ENCODE data around the gene EHMT1.
"Not testable (repeated sequence)": the region's sequence is repeated elsewhere in the genome, so short reads cannot be mapped to it uniquely, and the experiment has no call there.

EHMT1 gene

DNA sequence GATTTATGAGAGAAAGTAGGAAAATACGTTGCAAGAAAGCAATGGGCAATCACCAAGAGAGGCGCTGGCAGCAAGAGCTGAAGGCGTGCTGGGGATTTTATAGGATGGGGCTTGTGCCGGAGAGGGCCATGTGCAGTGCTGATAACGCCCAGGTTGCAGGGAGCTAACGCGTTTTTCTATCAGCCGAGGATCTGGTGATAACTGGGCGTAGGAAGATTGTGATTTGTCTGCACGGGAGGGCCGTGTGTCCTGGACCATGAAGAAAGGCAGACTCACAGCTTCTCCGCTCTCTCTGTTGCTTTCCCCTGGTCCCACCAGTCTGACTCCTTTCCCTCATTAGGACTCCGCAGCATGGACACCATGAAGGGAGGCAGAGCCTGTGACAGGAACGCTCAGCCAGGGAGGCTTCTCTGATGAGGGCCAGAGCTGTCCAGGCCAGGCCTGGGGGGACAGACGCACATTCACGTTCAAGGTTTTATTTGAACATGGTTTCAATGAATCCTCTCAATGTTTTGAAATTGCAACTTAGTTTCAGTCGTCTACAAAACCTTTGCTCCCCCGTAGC lies 246.9 kb downstream of the EHMT1 start:
- DNase-seq (ENCODE audit: low read depth in 2 of 2): no peak

DNA sequence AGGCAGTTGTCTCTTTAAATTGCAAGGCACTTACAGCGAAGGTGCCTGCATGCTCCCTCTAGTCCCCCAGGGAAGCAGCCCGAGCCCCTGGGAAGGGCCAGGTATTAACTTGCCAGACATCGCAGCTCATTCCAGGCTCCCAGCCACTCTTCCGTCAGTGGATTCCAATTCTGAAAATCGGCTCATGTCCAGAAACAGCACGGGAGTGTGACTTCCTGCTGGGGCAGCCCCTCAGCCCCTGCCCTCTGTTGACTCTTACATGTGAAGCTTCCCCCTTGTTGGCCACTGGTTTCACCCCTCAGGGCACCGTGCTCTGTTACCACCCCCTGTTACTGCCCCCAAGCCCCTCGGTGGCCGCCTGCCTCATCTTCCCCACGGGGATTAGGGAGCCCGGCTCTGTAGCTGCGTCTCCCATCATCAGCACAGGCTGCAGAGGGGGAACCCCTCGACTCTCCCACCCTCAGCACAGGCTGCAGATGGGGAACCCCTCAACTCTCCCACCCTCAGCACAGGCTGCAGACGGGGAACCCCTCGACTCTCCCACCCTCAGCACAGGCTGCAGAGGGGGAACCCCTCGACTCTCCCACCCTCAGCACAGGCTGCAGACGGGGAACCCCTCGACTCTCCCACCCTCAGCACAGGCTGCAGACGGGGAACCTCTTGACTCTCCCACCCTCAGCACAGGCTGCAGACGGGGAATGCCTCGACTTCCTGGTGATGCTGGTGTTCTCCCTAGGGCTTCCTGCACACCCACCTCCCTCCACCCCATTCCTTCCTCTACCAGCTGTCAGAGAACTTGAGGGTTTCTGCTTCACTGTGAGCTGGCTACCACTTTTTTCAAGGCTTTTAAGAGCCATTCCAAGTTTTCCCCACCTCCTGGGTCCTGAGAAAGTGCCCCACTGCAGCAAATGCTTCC lies 247.7 kb downstream of the EHMT1 start:
- DNase-seq (ENCODE audit: low read depth in 2 of 2): no peak

DNA sequence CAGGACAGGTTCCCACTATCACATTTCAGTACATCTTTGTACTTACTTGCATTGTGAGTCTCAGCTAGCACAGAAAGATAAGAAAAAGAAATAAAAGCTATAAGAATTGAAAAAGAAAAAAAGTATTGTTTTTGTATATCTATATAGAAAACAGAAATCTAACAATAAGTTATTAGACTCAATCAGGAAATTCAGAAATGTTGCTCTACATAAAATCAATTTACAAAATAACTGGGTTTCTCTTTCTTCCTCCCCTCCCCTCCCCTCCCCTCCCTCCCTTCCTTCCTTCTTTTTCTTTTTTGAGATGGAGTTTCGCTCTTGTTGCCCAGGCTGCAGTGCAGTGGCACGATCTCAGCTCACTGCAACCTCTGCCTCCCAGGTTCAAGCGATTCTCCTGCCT lies 251.6 kb downstream of the EHMT1 start:
- DNase-seq (ENCODE audit: low read depth in 2 of 2): no peak

DNA sequence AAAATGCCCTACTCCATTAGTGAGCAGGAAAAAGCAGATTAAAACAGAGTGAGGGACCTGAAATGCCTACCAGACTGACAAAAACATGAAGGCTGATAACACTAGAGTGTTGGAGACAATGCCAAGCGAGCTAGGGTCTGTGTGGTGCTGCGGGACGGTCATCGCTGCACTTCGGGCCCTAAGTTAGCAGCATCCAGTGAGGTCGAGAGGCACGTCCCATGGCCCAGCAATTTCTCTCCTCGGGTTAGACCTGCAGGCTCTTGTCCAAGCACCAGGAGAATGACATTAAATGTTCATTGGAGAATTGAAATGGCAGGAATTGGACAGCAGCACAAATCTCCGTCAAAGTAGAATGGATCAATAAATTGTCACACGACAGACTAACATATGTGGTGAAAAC lies 253.5 kb downstream of the EHMT1 start:
- DNase-seq (ENCODE audit: low read depth in 2 of 2): no peak

DNA sequence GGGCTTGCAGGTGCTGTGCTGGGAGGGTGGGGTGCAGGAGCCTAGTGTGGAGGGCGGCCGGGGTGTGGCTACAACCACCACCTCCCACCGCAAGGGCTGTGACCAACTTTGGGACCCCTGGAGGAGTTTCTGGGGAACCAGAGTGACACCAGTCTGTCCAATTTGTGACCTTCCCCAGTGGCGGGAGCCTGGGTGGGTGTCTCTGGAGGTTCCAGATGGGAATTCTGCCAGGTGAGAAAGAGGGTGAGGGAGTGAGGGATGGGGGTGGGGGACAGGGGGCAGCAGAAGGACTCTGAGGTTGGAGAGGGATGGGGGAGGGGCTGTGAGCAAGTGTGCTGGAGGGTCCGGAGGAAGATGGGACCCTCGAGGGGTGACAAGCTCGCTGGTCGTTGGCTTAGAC lies 254.6 kb downstream of the EHMT1 start:
- DNase-seq (ENCODE audit: low read depth in 2 of 2): no peak

DNA sequence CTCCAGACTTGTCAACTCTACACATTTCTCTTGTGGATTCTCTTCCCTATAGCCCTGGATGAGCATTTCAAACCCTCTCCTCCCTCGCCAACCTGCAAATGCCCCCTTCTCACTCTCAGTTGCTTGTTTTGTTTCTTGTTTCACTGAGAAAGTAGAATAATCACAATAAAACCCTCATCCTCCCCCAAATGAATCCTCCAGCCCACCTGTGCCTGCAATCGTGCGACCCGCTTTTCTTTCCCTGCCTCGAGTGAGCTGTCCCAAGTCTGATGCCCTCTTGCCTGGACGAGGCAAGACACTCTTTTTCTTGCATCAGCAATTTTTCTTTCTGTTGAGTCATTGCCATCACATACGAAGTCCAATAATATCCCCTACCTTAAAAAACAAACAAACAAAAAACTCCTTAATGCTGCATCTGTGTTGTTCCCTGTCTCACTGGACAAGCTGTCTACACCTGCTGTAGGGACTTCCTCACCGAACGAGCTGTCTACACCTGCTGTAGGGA lies 255.1 kb downstream of the EHMT1 start:
- DNase-seq (ENCODE audit: low read depth in 2 of 2): no peak

DNA sequence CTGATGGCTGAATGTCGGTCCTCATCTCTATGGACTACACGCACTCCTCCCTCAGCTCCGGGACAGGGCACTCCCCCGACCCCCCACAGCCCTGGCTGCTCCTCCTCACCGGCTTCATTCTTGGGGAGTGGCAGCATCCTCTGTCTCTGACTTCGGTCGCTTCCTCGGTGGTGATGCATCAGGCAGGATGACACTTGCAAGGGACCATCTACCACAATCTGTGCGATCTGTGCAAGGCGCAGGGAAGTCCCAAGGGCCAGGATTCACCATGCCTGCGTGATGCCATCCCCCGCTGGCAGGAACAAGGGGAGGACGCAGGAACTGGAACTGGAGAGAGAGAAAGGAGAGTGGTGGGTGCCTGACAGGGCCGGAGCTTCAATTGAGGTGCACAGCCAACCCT lies 256.5 kb downstream of the EHMT1 start:
- DNase-seq (ENCODE audit: low read depth in 2 of 2): no peak

DNA sequence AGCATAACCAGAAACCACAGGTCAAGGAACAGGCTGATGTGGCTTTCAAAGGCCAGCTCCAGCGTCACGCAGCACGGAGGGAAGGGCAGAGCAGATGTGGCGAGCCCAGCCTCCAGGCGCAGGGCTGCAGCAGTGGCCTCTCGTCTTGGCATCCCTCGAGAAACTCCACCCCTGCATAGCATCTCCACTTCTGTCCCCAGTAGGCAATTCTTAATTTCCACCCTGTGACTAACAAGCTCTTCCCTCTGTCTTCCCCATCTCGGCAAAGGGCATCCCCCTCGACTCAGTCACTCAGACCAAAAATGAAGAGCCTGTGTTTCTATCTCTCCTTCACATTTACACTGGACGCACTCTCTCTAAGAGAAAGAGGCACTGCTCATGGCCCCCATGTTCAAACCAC lies 257.0 kb downstream of the EHMT1 start:
- DNase-seq (ENCODE audit: low read depth in 2 of 2): no peak

DNA sequence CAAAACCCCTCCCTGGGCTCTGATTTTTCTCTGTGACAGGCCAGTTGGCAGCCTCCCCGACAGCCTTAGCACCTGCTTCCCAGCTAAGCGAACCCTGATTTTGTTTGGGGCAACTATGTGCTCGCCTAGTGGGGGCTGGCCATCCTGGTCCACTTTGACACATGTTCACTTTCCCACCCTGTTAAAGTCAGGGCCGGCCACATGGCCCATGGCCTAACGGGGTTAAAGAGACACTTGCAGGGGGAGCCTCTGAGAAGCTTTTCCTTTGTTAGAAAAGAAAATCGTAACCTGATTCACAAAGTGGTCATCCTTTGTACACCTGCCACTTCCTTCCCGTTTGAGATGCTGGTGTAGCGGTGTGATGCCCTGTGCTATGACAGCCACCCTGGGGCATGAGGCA lies 257.5 kb downstream of the EHMT1 start:
- DNase-seq (ENCODE audit: low read depth in 2 of 2): no peak

DNA sequence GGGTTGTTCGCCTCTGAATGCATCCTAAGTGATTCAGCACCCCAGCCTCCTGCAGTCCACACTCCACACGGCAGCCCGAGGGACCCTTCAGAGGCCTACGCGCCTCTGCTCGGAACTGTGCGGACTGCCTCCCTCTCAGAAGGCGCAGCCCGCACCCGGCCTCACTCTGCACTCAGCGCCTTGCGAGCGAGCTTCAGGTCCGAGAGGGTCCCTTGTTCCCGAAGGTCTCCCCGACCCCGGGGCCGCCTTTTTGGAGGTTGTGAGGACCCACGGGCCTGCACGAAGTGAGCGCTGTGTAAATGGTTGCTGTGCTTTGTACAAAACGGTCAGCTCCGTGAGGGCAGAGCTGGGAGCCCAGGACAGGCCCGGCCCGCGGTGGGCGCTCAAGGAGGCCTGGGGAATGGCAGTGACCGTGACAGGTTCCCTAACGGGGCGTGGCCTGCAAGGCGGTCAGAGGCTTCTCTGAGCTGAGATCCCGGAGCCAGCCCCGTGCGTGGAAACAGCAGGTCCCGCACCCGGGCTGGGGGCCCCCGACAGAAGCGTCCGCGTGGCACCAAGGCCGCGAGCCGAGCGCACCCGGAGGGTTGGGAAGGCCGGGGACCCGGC lies 258.1 kb downstream of the EHMT1 start:
- no peak for DNase-seq (ENCODE audit: low read depth in 2 of 2)

DNA sequence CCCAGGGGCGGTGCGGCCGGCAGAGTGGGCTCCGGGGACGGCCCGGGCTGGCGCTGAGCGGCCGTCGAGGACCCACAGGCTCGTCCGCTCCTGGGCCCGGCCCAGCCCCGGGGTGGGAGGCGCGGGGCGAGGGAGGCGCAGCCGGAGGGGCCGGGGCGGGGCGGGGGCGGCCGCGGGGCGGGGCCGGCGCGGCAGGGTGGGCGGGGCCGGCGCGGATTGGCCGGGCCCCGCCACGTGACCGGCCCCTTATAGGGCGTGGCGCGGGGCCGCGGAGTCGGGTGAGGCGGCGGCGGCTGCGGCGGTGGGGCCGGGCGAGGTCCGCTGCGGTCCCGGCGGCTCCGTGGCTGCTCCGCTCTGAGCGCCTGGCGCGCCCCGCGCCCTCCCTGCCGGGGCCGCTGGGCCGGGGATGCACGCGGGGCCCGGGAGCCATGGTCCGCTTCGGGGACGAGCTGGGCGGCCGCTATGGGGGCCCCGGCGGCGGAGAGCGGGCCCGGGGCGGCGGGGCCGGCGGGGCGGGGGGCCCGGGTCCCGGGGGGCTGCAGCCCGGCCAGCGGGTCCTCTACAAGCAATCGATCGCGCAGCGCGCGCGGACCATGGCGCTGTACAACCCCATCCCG lies 258.8 kb downstream of the EHMT1 start, which contains the start of gene CACNA1B:
Gene CACNA1B (plus strand): TSS at position 277 of the 617 bp plus-strand sequence. CDS start 152 bp downstream, at position 429.
- DNase-seq (ENCODE audit: low read depth in 2 of 2): not testable (repeated sequence)

DNA sequence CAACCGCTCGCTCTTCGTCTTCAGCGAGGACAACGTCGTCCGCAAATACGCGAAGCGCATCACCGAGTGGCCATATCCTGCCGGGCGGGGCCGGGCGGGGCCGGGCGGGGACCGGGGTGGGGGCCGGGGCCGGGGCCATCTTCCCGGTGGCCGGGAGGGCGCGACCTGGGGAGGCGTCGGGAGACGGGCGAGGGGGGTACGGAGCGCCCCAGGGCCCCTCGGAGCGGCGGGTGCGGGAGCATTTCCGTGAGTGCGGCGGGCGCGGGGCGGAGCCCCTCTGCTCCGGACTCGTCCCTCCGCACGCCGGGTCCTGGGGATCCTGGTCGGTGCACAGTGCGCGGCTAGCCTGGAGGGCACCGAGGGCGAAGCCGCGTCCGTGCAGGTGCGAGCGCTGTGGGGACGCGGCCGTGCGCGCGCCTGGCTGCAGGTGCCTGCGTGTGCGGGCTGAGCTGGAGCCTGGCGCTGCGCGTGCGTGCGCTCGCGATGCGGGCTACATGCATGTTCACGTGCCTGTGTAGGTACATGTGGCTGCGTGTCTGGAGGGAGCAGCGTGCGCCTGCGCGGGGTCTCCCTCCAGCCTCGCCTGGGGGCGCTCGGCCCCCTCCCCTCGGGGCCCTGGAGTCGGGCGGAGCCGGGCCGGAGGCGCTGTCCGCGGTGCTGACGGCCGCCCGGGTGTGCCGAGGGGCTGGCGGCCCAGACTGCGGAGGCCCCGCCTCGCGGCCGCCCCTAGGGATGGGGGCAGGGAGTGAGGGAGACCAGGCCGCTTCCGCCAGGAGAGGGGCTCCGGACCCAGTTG lies 259.5 kb downstream of the EHMT1 start:
- peak in 1 of 2 donors; percentile 11 for DNase-seq (ENCODE audit: low read depth in 2 of 2)

DNA sequence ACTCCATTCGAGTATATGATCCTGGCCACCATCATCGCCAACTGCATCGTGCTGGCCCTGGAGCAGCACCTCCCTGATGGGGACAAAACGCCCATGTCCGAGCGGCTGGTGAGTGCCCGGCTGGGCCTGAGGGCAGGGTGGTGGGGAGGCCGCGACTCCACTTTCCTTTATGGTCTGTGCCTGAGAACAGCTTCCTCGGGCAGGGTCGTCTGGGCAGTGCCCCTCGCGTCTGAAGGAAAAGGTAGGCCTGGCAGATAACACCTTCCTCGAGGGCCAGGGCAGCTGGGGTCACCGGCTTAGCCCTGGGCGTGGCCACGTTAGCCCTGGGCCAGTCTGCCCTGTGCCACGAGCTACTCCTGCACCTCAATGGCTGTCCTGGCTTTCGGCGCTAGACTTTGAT lies 260.2 kb downstream of the EHMT1 start:
- DNase-seq (ENCODE audit: low read depth in 2 of 2): no peak

DNA sequence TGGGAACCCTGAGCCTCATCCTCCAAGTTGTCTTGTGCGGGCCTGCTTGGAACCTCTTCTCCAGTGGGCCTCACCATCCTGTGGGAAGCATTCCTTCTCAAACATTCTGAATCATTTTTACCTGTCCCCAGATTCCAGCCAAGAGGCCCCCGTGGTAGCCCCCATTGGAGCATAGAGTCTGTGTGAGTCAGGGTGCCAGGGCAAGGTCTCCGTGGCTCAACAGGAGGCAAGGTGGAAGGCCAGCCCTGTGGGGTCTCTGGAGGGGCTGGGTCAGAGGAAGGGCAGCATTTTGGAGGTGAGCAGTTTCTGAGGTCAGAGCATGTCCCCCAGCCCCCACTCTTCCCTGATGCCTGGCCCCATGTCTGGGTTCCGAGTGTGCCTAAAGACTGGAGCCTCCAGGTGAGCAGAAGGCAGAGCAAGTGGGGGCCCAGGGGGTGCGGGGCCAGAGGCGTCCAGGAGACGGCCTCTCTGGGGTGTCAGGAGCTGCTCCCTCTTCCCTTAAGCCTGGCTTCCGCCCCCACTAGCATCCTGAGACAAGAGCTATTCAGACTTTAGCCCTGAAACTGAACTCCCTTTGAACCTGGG lies 260.9 kb downstream of the EHMT1 start:
- DNase-seq (ENCODE audit: low read depth in 2 of 2): no peak

DNA sequence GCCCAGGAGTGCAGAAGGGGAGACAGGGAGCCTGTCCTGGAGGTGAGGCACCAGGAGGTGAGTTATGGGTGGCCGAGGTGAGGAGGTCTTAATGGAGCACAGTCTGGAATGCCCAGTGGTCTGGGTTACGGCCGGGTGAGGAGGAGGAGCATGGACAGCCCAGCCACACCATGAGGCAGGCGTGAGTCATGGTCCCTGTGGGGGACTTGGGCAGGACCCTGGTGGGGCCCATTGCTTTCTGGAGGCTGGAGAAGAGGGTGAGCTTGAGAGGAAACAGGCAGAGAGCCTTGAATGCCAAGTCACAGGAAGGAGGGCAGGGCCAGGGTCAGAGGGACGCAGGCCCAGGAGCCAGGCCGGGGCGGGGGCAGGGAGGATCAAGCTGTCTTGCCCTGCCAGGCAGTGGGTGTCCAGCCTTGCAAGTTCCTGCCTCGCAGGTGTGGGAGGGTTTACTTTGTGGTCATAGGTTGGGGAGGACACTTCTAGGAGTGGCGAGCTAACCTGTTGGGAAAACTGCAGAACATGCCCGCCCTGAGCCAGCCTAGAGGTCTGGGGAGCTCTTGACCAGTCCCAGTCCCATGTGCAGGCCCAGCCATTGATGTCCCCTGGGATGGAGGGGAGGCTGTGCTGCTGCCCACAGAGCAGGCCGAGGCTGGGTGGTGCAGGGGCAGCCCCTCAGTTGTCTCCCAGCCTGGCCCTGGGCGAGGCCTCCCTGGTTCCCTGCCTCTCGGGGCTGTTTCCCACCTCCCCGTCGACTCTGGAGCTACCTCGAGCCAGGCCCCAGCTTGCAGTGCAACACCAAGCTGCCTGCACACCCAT lies 261.6 kb downstream of the EHMT1 start:
- DNase-seq (ENCODE audit: low read depth in 2 of 2): no peak

DNA sequence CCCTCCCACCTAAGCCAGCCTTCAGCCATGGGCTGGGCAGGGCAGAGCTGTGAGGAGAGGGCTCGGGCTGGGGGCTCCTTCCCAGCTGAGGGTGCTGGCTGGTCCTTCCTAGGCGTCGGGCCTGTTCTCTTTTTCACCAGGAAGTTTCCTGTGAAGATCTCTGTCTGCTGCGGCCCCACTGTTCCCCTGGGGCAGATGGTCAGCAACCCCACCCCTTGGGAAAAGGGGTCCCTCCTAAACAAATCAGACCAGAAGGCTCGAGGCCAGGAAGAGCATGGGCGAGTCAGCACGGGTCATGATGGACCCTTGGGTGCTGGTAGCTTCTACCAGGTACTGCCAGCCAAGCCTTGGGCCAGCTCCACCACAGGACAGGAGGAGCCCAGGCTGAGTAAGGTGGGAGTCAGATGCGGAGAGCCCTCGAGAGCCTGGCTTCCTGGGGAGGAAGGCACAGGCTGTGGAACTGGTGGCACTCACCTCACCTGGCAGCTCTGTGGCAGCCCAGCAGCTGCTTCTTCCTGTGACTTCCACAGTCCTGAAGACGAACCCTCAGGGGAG lies 262.2 kb downstream of the EHMT1 start:
- DNase-seq (ENCODE audit: low read depth in 2 of 2): no peak

DNA sequence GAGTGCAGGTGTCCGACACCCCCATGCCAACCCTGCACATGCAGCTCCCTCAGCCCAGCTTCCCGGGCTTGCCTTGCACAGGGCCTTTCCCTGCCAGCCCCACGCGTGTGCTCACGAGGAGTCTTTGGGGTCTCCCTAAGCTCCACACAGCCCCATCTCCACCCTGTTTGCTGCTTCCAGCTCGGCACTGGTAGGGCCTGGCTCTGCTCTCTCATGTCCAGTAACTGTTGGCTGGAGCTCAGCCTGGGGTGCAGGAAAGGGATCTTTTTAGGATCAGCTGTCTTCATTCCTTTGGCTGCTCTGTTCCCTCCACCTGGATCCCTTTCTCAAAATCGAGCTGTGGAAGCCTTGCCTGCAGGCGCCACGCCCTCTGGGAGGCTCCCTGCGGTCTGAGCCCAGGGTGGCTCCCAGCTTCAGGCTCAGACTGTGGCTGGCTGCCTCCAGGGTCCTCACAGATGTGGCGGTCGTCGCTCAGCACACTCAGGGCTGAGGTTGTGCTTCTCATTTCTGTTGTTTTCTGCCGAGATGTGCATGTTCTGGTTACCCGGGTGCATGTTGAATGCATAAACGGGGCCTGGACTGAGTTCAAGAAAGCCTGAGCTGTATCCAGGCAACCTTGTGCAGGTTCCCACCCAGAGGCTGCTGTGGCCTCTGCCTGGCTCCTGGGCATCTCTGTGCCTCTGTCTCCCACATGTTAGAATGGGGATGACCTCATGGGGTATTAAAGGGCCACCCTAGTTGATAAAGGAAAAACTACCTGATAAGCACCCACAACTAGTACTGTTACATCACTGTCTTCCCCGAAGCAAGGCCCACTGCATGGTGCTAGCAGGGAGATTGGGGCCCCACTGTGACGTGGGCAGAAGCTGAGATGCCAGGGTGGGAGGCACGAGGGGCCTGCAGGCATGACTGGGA lies 263.0 kb downstream of the EHMT1 start:
- no peak for DNase-seq (ENCODE audit: low read depth in 2 of 2)

DNA sequence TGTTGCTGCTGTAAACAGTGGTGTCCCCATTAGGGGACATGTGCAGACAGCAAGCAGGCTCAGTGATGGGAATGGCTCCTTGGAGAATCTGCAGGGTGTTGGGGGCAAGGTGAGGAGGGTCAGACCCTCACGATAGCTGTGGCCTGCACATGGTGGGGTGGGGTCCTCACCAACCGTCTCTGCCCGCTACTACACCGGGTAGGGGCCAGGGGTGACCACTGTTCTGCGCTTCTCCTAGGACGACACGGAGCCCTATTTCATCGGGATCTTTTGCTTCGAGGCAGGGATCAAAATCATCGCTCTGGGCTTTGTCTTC lies 263.7 kb downstream of the EHMT1 start:
- no peak for DNase-seq (ENCODE audit: low read depth in 2 of 2)

DNA sequence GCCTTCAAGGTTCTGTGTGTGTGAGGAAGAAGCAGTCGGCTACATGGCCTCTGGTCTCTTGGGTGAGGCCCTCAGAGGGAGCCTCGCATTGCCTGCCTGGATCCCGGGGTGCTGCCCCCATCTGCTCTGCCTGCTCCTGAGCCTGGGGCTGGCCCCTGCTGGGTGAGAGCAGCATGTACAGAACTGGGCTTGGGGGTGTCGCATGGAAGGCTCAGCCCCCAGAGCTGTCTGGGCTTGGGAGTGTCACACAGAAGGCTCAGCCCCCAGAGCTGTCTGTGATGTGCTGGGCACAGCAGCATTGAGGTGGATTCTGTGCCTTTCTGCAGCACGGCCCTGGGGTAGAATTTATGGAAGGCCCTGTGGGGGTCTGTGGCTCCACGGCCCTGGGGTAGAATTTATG lies 265.2 kb downstream of the EHMT1 start:
- DNase-seq (ENCODE audit: low read depth in 2 of 2): not testable (repeated sequence)

All from activated CD4-positive, alpha-beta T cell treated with anti-CD3 and anti-CD28 coated beads for 24 hours (primary cell).